CD14-positive monocyte (primary cell): Measurements from ENCODE around the gene EDIL3. TPM values are rescaled to one million over a fixed set of nuclear protein-coding genes. Genes with fewer than 3 reads are reported as not detected.

Experiments
- DNase-seq, 3 donors: peaks; one replicate each; pipeline ENCODE4 v3.0.0-alpha.2; 2011 to 2022
- H2AFZ ChIP-seq: 2 replicates; pipeline ENCODE4 v1.6.0; 2012; ENCODE audit warnings: mild to moderate bottlenecking, low read depth, low read length, inconsistent platforms; ENCODE audit not compliant: insufficient read depth, poor library complexity, severe bottlenecking
- H3K27ac ChIP-seq, 2 donors: 1 replicate in 1 of 2; 2 replicates in 1 of 2; pipeline ENCODE4 v1.5.1; 2012 to 2013; ENCODE audit warnings: low read length in 2 of 2, control low read depth in 1 of 2, inconsistent platforms in 1 of 2, low read depth in 1 of 2, mild to moderate bottlenecking in 1 of 2
- H3K27me3 ChIP-seq, 2 donors: one replicate each; pipeline versions ENCODE4 v1.6.0 to v1.6.1; 2011 to 2013; ENCODE audit warnings: low read length in 2 of 2; ENCODE audit not compliant: control insufficient read depth in 2 of 2, insufficient read depth in 2 of 2
- H3K36me3 ChIP-seq, 2 donors: replicated peaks in 1 of 2; 1 replicate in 1 of 2; 2 replicates in 1 of 2; pipeline versions ENCODE4 v1.5.1 to v1.6.1; 2012 to 2013; ENCODE audit warnings: low read length in 2 of 2, control low read depth in 1 of 2, inconsistent platforms in 1 of 2, mild to moderate bottlenecking in 1 of 2; ENCODE audit not compliant: insufficient read depth in 2 of 2, control insufficient read depth in 1 of 2
- H3K4me1 ChIP-seq, 2 donors: 1 replicate in 1 of 2; 2 replicates in 1 of 2; pipeline versions ENCODE4 v1.5.1 to v1.6.1; 2012 to 2013; ENCODE audit warnings: low read length in 2 of 2, control low read depth in 1 of 2, inconsistent platforms in 1 of 2, mild to moderate bottlenecking in 1 of 2, moderate library complexity in 1 of 2; ENCODE audit not compliant: insufficient read depth in 2 of 2, control insufficient read depth in 1 of 2
- H3K4me2 ChIP-seq: replicated peaks from 2 replicates; pipeline ENCODE3; 2012; ENCODE audit warnings: low read length, moderate library complexity, mild to moderate bottlenecking; ENCODE audit not compliant: poor library complexity, severe bottlenecking; ENCODE audit errors: extremely low read depth
- H3K4me3 ChIP-seq, 3 experiments: fragments of 200-600 bp in 1 of 3; sonication (generic) in 1 of 3; replicated peaks in 1 of 3; 1 replicate in 2 of 3; 2 replicates in 1 of 3; pipeline ENCODE4 v1.5.1; 2011 to 2013; ENCODE audit warnings: low read length in 3 of 3, mild to moderate bottlenecking in 3 of 3, control low read depth in 2 of 3, low read depth in 2 of 3, inconsistent platforms in 1 of 3, moderate library complexity in 1 of 3
- H3K79me2 ChIP-seq: 2 replicates; pipeline ENCODE4 v1.6.0; 2012; ENCODE audit warnings: mild to moderate bottlenecking, control low read depth, inconsistent platforms, low read length, moderate library complexity; ENCODE audit not compliant: insufficient read depth
- H3K9ac ChIP-seq: 2 replicates; pipeline ENCODE4 v1.6.0; 2017; ENCODE audit warnings: low read length, mild to moderate bottlenecking; ENCODE audit not compliant: insufficient read depth, poor library complexity, severe bottlenecking
- H3K9me3 ChIP-seq, 2 donors: replicated peaks in 1 of 2; 1 replicate in 1 of 2; 2 replicates in 1 of 2; pipeline versions ENCODE4 v1.5.1 to v1.6.1; 2012 to 2013; ENCODE audit warnings: low read length in 2 of 2, control low read depth in 1 of 2; ENCODE audit not compliant: control insufficient read depth in 1 of 2, insufficient read depth in 1 of 2
- H4K20me1 ChIP-seq: 2 replicates; pipeline ENCODE4 v1.6.0; 2012; ENCODE audit warnings: mild to moderate bottlenecking, low read length, control low read depth, moderate library complexity; ENCODE audit not compliant: insufficient read depth
- H3K27ac Mint-ChIP-seq, 7 donors: one replicate each; pipeline ENCODE4 v1.8.0; 2020; ENCODE audit warnings: mild to moderate bottlenecking in 7 of 7, mixed read lengths in 7 of 7, moderate library complexity in 6 of 7, inconsistent platforms in 2 of 7
- H3K27me3 Mint-ChIP-seq, 3 donors: one replicate each; pipeline ENCODE4 v1.8.0; 2021 to 2022; ENCODE audit warnings: low read depth in 3 of 3, mild to moderate bottlenecking in 3 of 3, mixed read lengths in 3 of 3, moderate library complexity in 3 of 3, inconsistent platforms in 1 of 3
- H3K36me3 Mint-ChIP-seq, 2 donors: one replicate each; pipeline ENCODE4 v1.8.0; 2020; ENCODE audit warnings: mixed read lengths in 2 of 2, inconsistent platforms in 1 of 2, mild to moderate bottlenecking in 1 of 2
- H3K4me1 Mint-ChIP-seq: one replicate; pipeline ENCODE4 v1.8.0; 2020; ENCODE audit warnings: mild to moderate bottlenecking, mixed read lengths
- H3K4me3 Mint-ChIP-seq, 2 donors: one replicate each; pipeline ENCODE4 v1.8.0; 2020; ENCODE audit warnings: mild to moderate bottlenecking in 2 of 2, mixed read lengths in 2 of 2, moderate library complexity in 1 of 2
- H3K9me3 Mint-ChIP-seq, 7 donors: one replicate each; pipeline ENCODE4 v1.8.0; 2020 to 2022; ENCODE audit warnings: mixed read lengths in 7 of 7, mild to moderate bottlenecking in 6 of 7, moderate library complexity in 6 of 7, inconsistent platforms in 2 of 7
- CTCF ChIP-seq: fragments of 200-600 bp; IDR thresholded peaks from one replicate; pipeline ENCODE4 v1.8.0; 2022; ENCODE audit warnings: antibody characterized with exemption, mild to moderate bottlenecking
- WGBS: methylation state at CpG from one replicate; pipeline ENCODE4 v1.1.5; 2013; ENCODE audit warnings: missing lambda C conversion rate; ENCODE audit not compliant: insufficient coverage; 5-methylcytosine and 5-hydroxymethylcytosine counted together
- intact Hi-C, 2 donors: fragments of 100-400 bp; cut with micrococcal nuclease; formaldehyde crosslinking; loops; one replicate each; pipeline versions ENCODE4 v1.15.0 to v1.15.1; 2023
- polyA plus RNA-seq, 3 donors: library from polyadenylated mRNA; depleted of rRNA in 1 of 3; unstranded in 2 of 3; stranded (reverse) in 1 of 3; fragments of 300-500 nt in 2 of 3; fragments of >200 nt in 1 of 3; fragmentation: Illumina TruSeq in 2 of 3; gene quantifications; 1 replicate in 2 of 3; 2 replicates in 1 of 3; pipeline ENCODE4 v1.2.3, GENCODE V29; 2012 to 2021

EDIL3 gene
- polyA plus RNA-seq, 3 donors: 0.09 TPM; not detected in 2

- no peak overlapping the region for H2AFZ ChIP-seq
- H3K9ac ChIP-seq: no peak overlapping the region
- H3K79me2 ChIP-seq: no peaks in the 10 kb centered on the region
- Mint-ChIP-seq H3K36me3 (no peaks in the 10 kb centered on the region), H3K4me3 (no peak overlapping the region), H3K27ac (no peak overlapping the region), H3K9me3 (peaks cover 0 to 4% (median 1%) of the 10 kb centered on the region in 7 donors), H3K4me1 (no peaks in the 10 kb centered on the region), H3K27me3 (peaks cover 0 to 3% (median 0%) of the 10 kb centered on the region in 3 donors)
- intact Hi-C loops: no loop called here
- H3K27me3 ChIP-seq: no peaks in the 10 kb centered on the region
- no peaks in the 10 kb centered on the region for H3K4me1 ChIP-seq
- no peak for DNase-seq
- WGBS: 100% methylated on average over 1 of the region's 1 CpG
- H3K4me2 ChIP-seq: no peak overlapping the region
- no peak overlapping the region for H3K4me3 ChIP-seq
- no peaks in the 10 kb centered on the region for H3K9me3 ChIP-seq
- no peaks in the 10 kb centered on the region for H3K36me3 ChIP-seq
- H3K27ac ChIP-seq: no peak overlapping the region
- H4K20me1 ChIP-seq: no peaks in the 10 kb centered on the region
- no peak for TF ChIP-seq CTCF
Measured at GRCh38 chr5:84063041-84063440, 321.6 kb downstream of the EDIL3 start.

GRCh38 chr5:84059672-84060071 lies 325.0 kb downstream of the EDIL3 start:
- no peak overlapping the region for H3K4me3 Mint-ChIP-seq

More at GRCh38 chr5:84059672-84060071, 325.0 kb downstream of the EDIL3 start:
- Histone ChIP-seq H3K9me3 (no peaks in the 10 kb centered on the region), H2AFZ (no peak overlapping the region), H3K4me1 (no peaks in the 10 kb centered on the region), H3K9ac (no peak overlapping the region), H3K79me2 (no peaks in the 10 kb centered on the region), H3K27ac (no peak overlapping the region), H4K20me1 (no peaks in the 10 kb centered on the region), H3K4me3 (no peak overlapping the region), H3K4me2 (no peak overlapping the region), H3K27me3 (no peaks in the 10 kb centered on the region), H3K36me3 (no peaks in the 10 kb centered on the region)
- Mint-ChIP-seq H3K27ac (no peak overlapping the region), H3K27me3 (peaks cover 0 to 3% (median 0%) of the 10 kb centered on the region in 3 donors), H3K36me3 (no peaks in the 10 kb centered on the region), H3K4me1 (no peaks in the 10 kb centered on the region), H3K9me3 (peaks cover 0 to 4% (median 1%) of the 10 kb centered on the region in 7 donors)
- DNase-seq: no peak
- intact Hi-C loops: no loop called here
- no peak for TF ChIP-seq CTCF
- no CpG with 5 or more reads among the region's 2 CpGs for WGBS
